SU-DHL-6 (cell line): Measurements from ENCODE around the gene DAZ4.
"Not testable (repeated sequence)": the region's sequence is repeated elsewhere in the genome, so short reads cannot be mapped to it uniquely, and the experiment has no call there.

ENCODE experiments used
- H2AFZ ChIP-seq: fragments of 200-600 bp; sonication (generic); 2 replicates; pipeline ENCODE4 v1.6.1; 2014; ENCODE audit warnings: low read depth, mild to moderate bottlenecking, moderate library complexity, mixed read lengths, antibody characterized with exemption, low read length; ENCODE audit not compliant: severe bottlenecking
- H3F3A ChIP-seq: fragments of 200-600 bp; shearing (Covaris generic); 2 replicates; pipeline ENCODE4 v1.6.0; 2016; ENCODE audit warnings: antibody characterized with exemption, mild to moderate bottlenecking; ENCODE audit not compliant: insufficient read depth
- H3K27ac ChIP-seq: fragments of 200-600 bp; sonication (generic); 2 replicates; pipeline ENCODE4 v1.5.1; 2016; ENCODE audit warnings: low read depth, mild to moderate bottlenecking, low read length, moderate library complexity, mixed read lengths
- H3K27me3 ChIP-seq: fragments of 200-600 bp; sonication (generic), shearing (Covaris generic); 2 replicates; pipeline ENCODE4 v1.6.0; 2014; ENCODE audit warnings: mild to moderate bottlenecking, low read length
- H3K36me3 ChIP-seq: fragments of 200-600 bp; sonication (generic); 2 replicates; pipeline ENCODE4 v1.6.1; 2014; ENCODE audit warnings: mild to moderate bottlenecking, low read length, mixed read lengths
- H3K4me2 ChIP-seq: fragments of 300-600, 200-600 bp; shearing (Covaris generic), sonication (generic); 2 replicates; pipeline ENCODE4 v1.6.0; 2014; ENCODE audit warnings: low read length, low read depth, mild to moderate bottlenecking; ENCODE audit not compliant: poor library complexity, severe bottlenecking
- H3K4me3 ChIP-seq: fragments of 200-600 bp; sonication (generic); 2 replicates; pipeline ENCODE4 v1.5.1; 2014; ENCODE audit warnings: antibody characterized with exemption, low read length, mild to moderate bottlenecking, mixed read lengths; ENCODE audit not compliant: insufficient read depth, poor library complexity, severe bottlenecking
- H3K79me2 ChIP-seq: fragments of 200-600 bp; sonication (generic); 2 replicates; pipeline ENCODE4 v1.6.1; 2014; ENCODE audit warnings: mild to moderate bottlenecking, low read length, moderate library complexity; ENCODE audit not compliant: insufficient read depth
- H3K9ac ChIP-seq: fragments of 200-600 bp; sonication (generic); 2 replicates; pipeline ENCODE4 v1.7.0; 2014; ENCODE audit warnings: mild to moderate bottlenecking, low read length
- H3K9me2 ChIP-seq: fragments of 200-600 bp; sonication (generic); replicated peaks from 2 replicates; pipeline ENCODE4 v1.6.1; 2014; ENCODE audit warnings: low read length; ENCODE audit not compliant: insufficient read depth
- H3K9me3 ChIP-seq: fragments of 200-600 bp; sonication (generic); 2 replicates; pipeline ENCODE4 v1.6.1; 2014; ENCODE audit warnings: low read length, mixed read lengths; ENCODE audit not compliant: insufficient read depth
- H4K20me1 ChIP-seq: fragments of 200-600 bp; sonication (generic); 2 replicates; pipeline ENCODE4 v1.6.1; 2014; ENCODE audit warnings: low read depth, mild to moderate bottlenecking, antibody characterized with exemption, low read length, moderate library complexity, mixed read lengths

DAZ4 gene, protein sequence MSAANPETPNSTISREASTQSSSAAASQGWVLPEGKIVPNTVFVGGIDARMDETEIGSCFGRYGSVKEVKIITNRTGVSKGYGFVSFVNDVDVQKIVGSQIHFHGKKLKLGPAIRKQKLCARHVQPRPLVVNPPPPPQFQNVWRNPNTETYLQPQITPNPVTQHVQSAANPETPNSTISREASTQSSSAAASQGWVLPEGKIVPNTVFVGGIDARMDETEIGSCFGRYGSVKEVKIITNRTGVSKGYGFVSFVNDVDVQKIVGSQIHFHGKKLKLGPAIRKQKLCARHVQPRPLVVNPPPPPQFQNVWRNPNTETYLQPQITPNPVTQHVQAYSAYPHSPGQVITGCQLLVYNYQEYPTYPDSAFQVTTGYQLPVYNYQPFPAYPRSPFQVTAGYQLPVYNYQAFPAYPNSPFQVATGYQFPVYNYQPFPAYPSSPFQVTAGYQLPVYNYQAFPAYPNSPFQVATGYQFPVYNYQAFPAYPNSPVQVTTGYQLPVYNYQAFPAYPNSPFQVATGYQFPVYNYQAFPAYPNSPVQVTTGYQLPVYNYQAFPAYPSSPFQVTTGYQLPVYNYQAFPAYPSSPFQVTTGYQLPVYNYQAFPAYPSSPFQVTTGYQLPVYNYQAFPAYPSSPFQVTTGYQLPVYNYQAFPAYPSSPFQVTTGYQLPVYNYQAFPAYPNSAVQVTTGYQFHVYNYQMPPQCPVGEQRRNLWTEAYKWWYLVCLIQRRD

DNA sequence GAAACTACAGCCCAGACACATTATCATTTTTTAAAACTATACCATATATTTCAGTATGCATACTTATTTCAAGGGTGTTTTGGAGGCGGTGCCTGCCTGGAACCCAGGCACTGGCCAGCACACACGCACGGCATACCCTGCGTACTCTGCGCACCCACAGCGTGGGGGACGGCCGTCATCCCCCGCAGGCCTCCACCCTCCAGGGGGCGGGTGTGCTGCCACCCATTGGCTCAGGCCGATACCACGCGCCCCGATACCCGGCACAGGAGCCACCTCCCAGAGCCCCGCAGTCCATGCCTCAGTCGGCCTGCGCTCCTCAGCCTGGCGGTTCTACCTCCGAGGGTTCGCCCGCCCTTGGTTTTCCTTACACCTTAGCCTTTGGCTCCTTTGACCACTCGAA is at the start of gene DAZ4:
Gene DAZ4 (plus strand): TSS at position 301 of the 400 bp plus-strand sequence. CDS start 208 bp downstream, outside the sequence.
- H2AFZ ChIP-seq, H3K9me2 ChIP-seq, H3K9me3 ChIP-seq, H3K36me3 ChIP-seq, H3K4me3 ChIP-seq, H4K20me1 ChIP-seq, H3K4me2 ChIP-seq, H3K27me3 ChIP-seq, H3K9ac ChIP-seq, H3K27ac ChIP-seq, H3F3A ChIP-seq, H3K79me2 ChIP-seq: not testable (repeated sequence)

DNA sequence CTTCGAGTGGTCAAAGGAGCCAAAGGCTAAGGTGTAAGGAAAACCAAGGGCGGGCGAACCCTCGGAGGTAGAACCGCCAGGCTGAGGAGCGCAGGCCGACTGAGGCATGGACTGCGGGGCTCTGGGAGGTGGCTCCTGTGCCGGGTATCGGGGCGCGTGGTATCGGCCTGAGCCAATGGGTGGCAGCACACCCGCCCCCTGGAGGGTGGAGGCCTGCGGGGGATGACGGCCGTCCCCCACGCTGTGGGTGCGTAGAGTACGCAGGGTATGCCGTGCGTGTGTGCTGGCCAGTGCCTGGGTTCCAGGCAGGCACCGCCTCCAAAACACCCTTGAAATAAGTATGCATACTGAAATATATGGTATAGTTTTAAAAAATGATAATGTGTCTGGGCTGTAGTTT is 20.4 kb upstream of the DAZ4 start, which contains the start of gene DAZ3:
Gene DAZ3 (minus strand): TSS at position 101 of the 400 bp plus-strand sequence. CDS start 208 bp downstream, outside the sequence.
- H3K9me3 ChIP-seq, H4K20me1 ChIP-seq, H3K79me2 ChIP-seq, H3K9me2 ChIP-seq, H3K4me2 ChIP-seq, H3K36me3 ChIP-seq, H3F3A ChIP-seq, H3K27ac ChIP-seq, H3K4me3 ChIP-seq, H3K27me3 ChIP-seq, H3K9ac ChIP-seq, H2AFZ ChIP-seq: not testable (repeated sequence)

DNA sequence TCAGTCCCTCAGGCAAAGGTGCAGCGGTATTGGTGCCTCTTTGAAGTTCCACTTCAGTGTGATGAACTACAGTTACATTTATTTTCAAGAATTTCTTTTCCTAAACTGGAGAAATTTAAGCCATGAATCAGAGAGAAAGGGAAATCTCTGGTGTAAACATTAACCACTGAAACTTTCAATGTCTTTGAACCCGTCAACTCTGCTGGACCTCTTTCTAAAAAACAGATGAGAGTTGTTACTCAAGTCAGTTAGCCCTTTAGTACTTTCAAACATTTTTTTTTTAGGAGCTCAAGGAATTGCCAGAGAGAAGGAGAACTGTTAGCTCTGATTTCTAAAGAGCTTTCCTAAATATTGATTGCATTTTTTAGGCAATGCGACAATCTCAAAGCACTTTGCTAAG is 11.9 kb upstream of the DAZ4 start:
- not testable (repeated sequence) for H2AFZ ChIP-seq, H3K79me2 ChIP-seq, H3K27ac ChIP-seq, H3K4me3 ChIP-seq, H3K4me2 ChIP-seq, H3K9me3 ChIP-seq, H3K9me2 ChIP-seq, H3K9ac ChIP-seq, H3K27me3 ChIP-seq, H3K36me3 ChIP-seq, H4K20me1 ChIP-seq, H3F3A ChIP-seq

DNA sequence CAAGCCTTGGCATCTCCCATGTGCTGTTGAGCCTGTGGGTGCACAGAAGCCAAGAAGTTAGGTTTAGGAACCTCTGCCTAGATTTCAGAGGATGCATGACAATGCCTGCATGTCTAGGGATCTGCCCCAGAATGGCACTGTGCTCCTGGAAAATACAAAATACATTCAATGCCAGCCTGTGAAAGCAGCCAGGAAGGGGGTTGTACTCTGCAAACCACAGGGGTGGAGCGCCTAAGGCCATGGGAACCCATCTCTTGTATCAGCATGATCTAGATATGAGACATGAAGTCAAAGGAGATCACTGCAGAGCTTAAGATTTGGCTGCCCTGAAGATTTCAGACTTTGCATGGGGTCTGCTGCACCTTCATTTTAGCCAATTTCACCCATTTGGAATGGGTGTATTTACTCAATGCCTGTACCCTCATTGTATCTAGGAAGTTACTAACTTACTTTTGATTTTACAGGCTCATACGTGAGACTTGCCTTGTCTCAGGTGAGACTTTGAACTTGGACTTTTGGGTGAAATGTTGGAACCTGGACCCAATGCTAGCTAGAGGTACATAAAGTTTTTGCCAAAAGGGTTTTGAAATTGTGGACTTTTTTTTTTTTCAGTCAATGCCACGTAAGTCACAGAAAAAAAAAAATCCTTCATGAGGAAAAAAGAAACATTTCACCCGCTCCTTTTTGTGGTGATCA is 9.4 kb upstream of the DAZ4 start:
- not testable (repeated sequence) for H3K4me3 ChIP-seq, H3K4me2 ChIP-seq, H3K9me3 ChIP-seq, H3K27ac ChIP-seq, H3K79me2 ChIP-seq, H4K20me1 ChIP-seq, H3K9ac ChIP-seq, H3K9me2 ChIP-seq, H3K27me3 ChIP-seq, H3F3A ChIP-seq, H3K36me3 ChIP-seq, H2AFZ ChIP-seq

DNA sequence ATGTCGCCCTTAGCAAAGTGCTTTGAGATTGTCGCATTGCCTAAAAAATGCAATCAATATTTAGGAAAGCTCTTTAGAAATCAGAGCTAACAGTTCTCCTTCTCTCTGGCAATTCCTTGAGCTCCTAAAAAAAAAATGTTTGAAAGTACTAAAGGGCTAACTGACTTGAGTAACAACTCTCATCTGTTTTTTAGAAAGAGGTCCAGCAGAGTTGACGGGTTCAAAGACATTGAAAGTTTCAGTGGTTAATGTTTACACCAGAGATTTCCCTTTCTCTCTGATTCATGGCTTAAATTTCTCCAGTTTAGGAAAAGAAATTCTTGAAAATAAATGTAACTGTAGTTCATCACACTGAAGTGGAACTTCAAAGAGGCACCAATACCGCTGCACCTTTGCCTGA is 8.7 kb upstream of the DAZ4 start:
- not testable (repeated sequence) for H3K9me3 ChIP-seq, H2AFZ ChIP-seq, H3K4me2 ChIP-seq, H3K9ac ChIP-seq, H3K27ac ChIP-seq, H4K20me1 ChIP-seq, H3F3A ChIP-seq, H3K79me2 ChIP-seq, H3K27me3 ChIP-seq, H3K9me2 ChIP-seq, H3K4me3 ChIP-seq, H3K36me3 ChIP-seq
